Effector memory CD4-positive, alpha-beta T cell (primary cell): ENCODE data around the gene MST1.
A peak's percentile ranks its signal among the peaks of the same experiment; 100 is the strongest.
"Not testable (repeated sequence)": the region's sequence is repeated elsewhere in the genome, so short reads cannot be mapped to it uniquely, and the experiment has no call there.

Experiments
- DNase-seq, 3 donors: peaks; one replicate each; pipeline ENCODE4 v3.0.0-alpha.2; 2020
- H3K27ac ChIP-seq: 2 replicates; pipeline ENCODE4 v1.7.0; 2013; ENCODE audit warnings: mild to moderate bottlenecking, low read length, moderate library complexity; ENCODE audit not compliant: insufficient read depth, poor library complexity, severe bottlenecking
- H3K27me3 ChIP-seq: replicated peaks from 2 replicates; pipeline ENCODE4 v1.7.0; 2013; ENCODE audit warnings: mild to moderate bottlenecking, low read length; ENCODE audit not compliant: insufficient read depth, control insufficient read depth, poor library complexity, severe bottlenecking
- H3K36me3 ChIP-seq: 2 replicates; pipeline ENCODE4 v1.7.0; 2013; ENCODE audit warnings: mild to moderate bottlenecking, low read length, moderate library complexity; ENCODE audit not compliant: control insufficient read depth, insufficient read depth
- H3K4me1 ChIP-seq: 2 replicates; pipeline ENCODE4 v1.7.0; 2013; ENCODE audit warnings: low read length, mild to moderate bottlenecking; ENCODE audit not compliant: control insufficient read depth, insufficient read depth, poor library complexity, severe bottlenecking
- H3K4me3 ChIP-seq: 2 replicates; pipeline ENCODE4 v1.7.0; 2013; ENCODE audit warnings: low read length, low read depth, mild to moderate bottlenecking; ENCODE audit not compliant: insufficient read depth, poor library complexity, severe bottlenecking
- H3K9me3 ChIP-seq: 2 replicates; pipeline ENCODE4 v1.7.0; 2013; ENCODE audit warnings: mild to moderate bottlenecking, low read length, moderate library complexity; ENCODE audit not compliant: control insufficient read depth

MST1 gene

DNA sequence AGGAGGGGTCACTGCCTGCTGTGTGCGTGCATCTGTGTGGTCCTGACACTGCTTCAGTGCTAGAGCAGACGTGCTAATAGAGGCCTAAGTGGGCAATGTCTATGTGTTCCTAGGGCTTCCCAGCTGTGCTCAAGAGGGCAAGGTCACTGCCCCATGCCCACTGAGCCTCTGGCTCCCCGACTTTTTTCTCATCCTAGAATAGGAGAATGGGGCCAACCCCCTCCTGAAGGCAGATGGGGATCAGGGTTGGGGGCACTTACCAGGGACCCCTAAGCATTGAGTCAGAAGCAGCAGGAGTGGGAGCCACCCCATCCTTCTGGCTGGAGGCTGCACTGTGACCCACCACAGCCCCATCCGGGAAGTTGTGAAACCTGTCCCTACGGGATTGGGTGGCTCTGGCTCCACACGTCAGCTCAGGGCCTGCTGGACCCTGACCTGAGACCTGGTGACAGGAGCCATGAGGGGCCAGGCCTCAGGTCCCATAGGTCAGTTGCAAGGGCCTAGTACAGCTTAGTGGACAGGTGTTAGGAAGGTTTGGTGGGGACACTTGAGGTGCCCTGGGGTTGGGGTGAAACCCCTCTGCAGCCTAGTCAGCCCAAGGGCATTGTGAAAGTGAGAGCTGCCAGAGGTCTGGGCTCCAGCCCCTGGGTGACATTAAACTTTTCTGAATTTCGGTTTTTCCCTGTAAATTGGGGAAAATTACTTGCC is 782 bp downstream of the MST1 start:
- H3K27me3 ChIP-seq, H3K36me3 ChIP-seq, H3K9me3 ChIP-seq, DNase-seq: not testable (repeated sequence)
- Histone ChIP-seq H3K4me1 (peaks cover 13% of the 10 kb centered on the region), H3K4me3 (peak overlapping the region; percentile 81), H3K27ac (peak overlapping the region; percentile 81)

DNA sequence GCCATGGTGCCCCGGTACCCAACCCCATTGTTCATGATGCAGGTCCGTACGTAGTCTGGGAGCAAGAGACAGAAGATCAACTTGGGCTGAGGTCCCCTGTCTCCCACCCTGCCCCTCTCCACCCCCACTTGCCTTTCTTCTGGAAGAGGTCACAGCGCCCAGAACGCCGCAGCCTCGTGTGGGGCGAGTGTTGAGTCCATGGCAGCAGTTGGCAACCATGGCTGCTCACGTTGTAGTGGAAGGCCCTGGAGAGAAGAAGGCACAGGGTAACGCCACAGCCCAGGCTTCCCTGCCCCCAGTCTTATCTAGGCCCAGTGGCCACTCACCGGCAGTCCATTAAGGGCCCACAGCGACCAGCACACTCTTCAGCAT is 1.9 kb downstream of the MST1 start:
- peaks cover 13% of the 10 kb centered on the region for H3K4me1 ChIP-seq
- not testable (repeated sequence) for H3K4me3 ChIP-seq, H3K27me3 ChIP-seq, H3K9me3 ChIP-seq, H3K27ac ChIP-seq, DNase-seq
- H3K36me3 ChIP-seq, result peaks cover 14% of the 10 kb centered on the region

DNA sequence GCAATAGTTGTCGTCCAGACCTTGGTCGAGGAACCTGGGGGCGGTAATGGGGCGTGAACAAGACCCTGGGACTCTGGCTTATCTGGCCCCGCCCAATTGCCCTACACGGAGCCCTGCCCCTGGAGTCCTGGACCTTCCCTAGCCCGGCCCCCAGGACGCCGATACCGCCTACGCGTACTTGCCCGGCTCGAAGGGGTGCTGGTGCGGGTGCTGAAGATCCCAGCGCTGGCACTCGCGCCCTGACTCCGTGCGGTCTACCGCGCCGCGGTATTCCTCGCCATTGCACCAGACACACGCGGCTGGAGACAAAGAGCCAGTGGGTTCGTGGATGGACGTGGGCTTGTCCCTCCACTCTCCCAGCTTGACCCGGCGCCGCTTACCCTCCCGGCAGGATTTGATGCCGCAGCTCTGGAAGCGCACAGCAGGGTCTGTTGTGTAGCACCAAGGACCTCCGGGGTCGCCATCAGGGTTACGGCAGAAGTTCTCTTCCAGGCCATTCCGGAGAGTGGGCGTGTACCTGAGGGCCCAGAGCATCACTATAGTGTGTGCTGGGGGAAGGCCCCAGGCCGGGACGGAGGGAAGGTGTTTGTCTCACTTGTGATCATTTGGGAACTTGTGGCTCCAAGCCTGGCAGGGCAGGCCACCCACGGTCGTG is 2.4 kb downstream of the MST1 start:
- Histone ChIP-seq H3K36me3 (peaks cover 19% of the 10 kb centered on the region), H3K4me1 (peaks cover 13% of the 10 kb centered on the region), H3K4me3 (peak overlapping the region; percentile 40)
- DNase-seq, result peak in 2 of 3 donors; percentile 34 to 43
- not testable (repeated sequence) for H3K9me3 ChIP-seq, H3K27ac ChIP-seq, H3K27me3 ChIP-seq

DNA sequence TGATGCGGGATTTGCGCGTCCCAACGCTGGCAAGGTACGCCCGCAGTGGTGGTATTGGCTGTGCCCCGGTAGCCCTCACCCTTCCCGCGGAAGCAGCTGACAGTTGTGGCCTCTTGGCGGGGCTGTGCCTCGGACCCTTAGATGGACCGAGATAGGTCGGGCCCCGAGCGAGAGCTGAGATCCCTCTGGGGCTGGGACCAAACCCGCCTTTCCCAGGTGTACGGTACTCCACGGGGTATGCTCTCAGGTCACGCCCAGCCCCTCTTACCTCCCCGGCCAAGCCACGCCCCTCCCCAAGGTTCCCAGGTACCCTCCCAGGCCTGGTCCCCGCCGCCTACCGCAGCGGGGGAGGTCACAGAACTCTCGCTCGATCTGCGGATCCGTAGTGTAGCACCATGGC is 2.9 kb downstream of the MST1 start:
- Histone ChIP-seq H3K36me3 (peaks cover 25% of the 10 kb centered on the region), H3K4me1 (peaks cover 13% of the 10 kb centered on the region), H3K4me3 (peak overlapping the region; percentile 40)
- not testable (repeated sequence) for H3K27ac ChIP-seq, H3K9me3 ChIP-seq, H3K27me3 ChIP-seq
- DNase-seq, result peak; percentile 15 to 29 (median 23)

DNA sequence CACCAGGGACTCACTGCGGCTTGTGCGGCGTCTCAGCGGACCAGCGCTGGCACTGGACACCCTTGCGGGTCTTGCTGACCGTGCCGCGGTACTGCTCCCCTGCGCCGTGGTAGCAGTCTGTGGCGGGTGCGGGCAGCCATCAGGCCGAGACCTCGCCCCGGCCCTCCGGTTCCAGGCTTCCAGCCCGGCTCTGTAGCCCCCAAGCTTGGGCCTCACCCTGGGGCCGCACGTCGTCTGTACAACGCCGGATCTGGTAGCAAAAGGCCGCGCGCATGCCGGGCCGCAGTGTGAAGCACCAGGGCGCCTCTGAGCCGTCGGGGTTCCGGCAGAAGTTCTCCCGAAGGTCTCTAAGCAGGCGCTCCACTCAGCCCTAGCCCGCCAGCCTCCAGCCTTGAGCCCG is 3.4 kb downstream of the MST1 start:
- peaks cover 30% of the 10 kb centered on the region for H3K36me3 ChIP-seq
- H3K9me3 ChIP-seq, H3K4me3 ChIP-seq, H3K27me3 ChIP-seq, H3K27ac ChIP-seq, DNase-seq: not testable (repeated sequence)
- peaks cover 13% of the 10 kb centered on the region for H3K4me1 ChIP-seq

DNA sequence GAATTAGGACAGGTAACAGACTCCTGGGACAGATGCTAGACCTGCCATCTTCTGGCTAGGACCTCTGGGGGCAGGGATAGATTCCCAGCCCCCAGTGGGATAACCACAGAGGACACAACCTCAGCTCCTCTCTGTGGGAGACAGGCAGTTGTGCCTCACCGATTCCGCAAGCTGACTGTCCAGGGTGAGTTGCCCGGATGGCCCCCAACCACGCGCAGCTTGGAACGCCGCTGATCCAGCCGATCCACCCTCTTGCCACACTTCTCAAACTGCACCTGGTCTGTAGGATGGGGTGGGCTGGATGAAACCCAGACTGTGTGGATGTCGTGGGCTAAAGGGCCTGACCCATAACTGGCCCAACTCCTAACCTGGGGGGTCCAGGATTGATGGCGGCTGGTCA is 4.2 kb downstream of the MST1 start:
- not testable (repeated sequence) for H3K4me3 ChIP-seq, H3K27ac ChIP-seq, H3K27me3 ChIP-seq, DNase-seq, H3K9me3 ChIP-seq, H3K4me1 ChIP-seq
- peaks cover 36% of the 10 kb centered on the region for H3K36me3 ChIP-seq

DNA sequence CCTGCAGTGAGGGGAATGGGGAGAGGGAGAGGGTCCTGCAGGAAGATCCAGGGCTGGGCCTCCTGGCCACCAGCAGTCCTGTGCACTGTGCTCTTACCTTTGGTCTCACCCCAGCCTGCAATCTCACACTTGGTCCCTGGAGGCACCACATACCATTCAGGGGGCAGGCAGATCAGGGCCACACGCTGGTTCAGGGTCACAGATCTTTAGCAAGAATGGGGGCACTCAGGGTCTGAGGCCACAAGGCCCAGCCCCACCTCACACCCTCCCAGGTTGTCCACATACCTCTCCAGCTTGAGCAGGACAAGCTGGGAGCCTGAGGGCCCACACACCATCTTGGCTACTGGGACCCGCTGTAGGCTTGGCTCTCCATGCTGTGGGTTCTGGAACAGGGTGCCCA is 4.8 kb downstream of the MST1 start:
- not testable (repeated sequence) for DNase-seq, H3K27ac ChIP-seq, H3K4me1 ChIP-seq, H3K4me3 ChIP-seq, H3K9me3 ChIP-seq, H3K27me3 ChIP-seq
- peaks cover 42% of the 10 kb centered on the region for H3K36me3 ChIP-seq

DNA sequence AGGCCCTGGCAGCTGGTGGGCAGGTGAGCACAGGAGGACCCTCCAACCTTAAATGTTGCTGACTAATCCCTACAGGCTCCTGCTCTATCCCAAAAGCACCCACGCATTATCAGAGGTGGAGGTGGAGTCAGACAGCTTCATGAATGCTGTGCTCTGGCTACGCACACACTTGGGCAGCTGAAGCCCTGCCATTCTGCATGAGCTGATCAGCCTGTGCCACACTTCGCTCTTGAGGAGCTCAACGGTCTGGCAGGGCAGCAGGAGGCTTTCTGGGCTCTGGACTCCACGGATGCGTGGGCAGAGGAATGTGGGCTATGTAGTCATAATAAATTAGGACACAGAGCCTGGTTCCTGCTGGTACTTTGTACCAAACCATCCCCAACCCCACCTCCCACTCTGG is 6.1 kb downstream of the MST1 start:
- Histone ChIP-seq H3K27me3 (no peaks in the 10 kb centered on the region), H3K36me3 (peaks cover 55% of the 10 kb centered on the region), H3K27ac (no peak overlapping the region), H3K4me1 (no peaks in the 10 kb centered on the region), H3K4me3 (no peak overlapping the region), H3K9me3 (no peaks in the 10 kb centered on the region)
- no peak for DNase-seq

DNA sequence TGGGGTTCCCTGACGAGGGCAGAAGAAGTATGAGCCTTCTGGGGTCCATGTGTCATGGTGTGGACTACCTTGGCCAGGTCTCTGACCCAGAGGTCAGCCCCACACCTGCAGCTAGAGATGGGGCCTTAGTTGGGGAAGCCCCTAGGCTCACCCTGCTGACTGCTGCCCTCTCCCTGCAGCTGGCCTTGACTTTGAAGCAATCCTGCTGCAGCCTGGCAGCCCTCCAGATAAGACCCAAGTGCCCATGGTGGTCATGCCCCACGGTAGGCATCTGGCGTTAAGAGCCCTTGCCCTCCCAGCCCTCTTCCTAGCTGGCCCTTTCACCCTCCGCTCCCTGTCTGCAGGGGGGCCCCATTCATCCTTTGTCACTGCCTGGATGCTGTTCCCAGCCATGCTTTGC is 7.7 kb downstream of the MST1 start:
- H3K9me3 ChIP-seq, result no peaks in the 10 kb centered on the region
- no peak overlapping the region for H3K4me3 ChIP-seq
- peaks cover 66% of the 10 kb centered on the region for H3K36me3 ChIP-seq
- H3K27ac ChIP-seq, result no peak overlapping the region
- no peak for DNase-seq
- no peaks in the 10 kb centered on the region for H3K4me1 ChIP-seq
- H3K27me3 ChIP-seq, result no peaks in the 10 kb centered on the region

DNA sequence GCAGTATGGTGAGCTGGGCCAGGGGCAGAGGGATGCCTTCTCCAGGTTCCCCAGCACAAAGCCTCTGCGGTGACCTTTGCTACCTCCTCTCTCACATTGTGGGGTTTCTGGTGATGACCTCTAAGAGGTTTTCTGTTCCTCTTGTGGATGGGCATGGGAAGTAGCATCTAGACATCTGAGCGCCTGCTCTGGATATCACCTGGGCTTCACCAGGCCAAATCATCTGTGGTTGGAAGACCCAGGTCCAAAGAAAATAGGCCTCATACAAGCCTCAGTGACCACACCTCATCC is 8.1 kb downstream of the MST1 start:
- Histone ChIP-seq H3K4me3 (no peak overlapping the region), H3K4me1 (no peaks in the 10 kb centered on the region), H3K27me3 (no peaks in the 10 kb centered on the region), H3K9me3 (no peaks in the 10 kb centered on the region), H3K27ac (no peak overlapping the region), H3K36me3 (peaks cover 70% of the 10 kb centered on the region)
- no peak for DNase-seq
